GM08714 (cell line): Measurements from ENCODE around the gene ZGLP1.

Source experiments
- H3K4me3 ChIP-seq: fragments of 200-500 bp; sonication (Bioruptor generic); 2 replicates; pipeline ENCODE4 v1.5.1; 2014; ENCODE audit warnings: mild to moderate bottlenecking, low read length, inconsistent platforms
- ZNF274 ChIP-seq: IDR thresholded peaks from 2 replicates; pipeline ENCODE4 v1.6.1; 2012; ENCODE audit warnings: mild to moderate bottlenecking, low read depth, low read length

Gene ZGLP1

GRCh38 chr19:10269333-10270179 lies 40.1 kb downstream of the ZGLP1 start:
- peak overlapping the region; percentile 69; the same call in 1 of the 2 replicates for H3K4me3 ChIP-seq
- no peak for TF ChIP-seq ZNF274

GRCh38 chr19:10268071-10268470 lies 41.5 kb downstream of the ZGLP1 start:
- H3K4me3 ChIP-seq: no peak overlapping the region
- TF ChIP-seq ZNF274: no peak

GRCh38 chr19:10266706-10267105 lies 42.9 kb downstream of the ZGLP1 start:
- no peak for TF ChIP-seq ZNF274
- no peak overlapping the region for H3K4me3 ChIP-seq

- no peak for TF ChIP-seq ZNF274
These were observed 46.8 kb downstream of the ZGLP1 start for GRCh38 chr19:10262771-10263170.

GRCh38 chr19:10260141-10260584 lies 49.5 kb downstream of the ZGLP1 start:
- no peak overlapping the region for H3K4me3 ChIP-seq
- no peak for TF ChIP-seq ZNF274

More at GRCh38 chr19:10262771-10263170, 46.8 kb downstream of the ZGLP1 start:
- no peak overlapping the region for H3K4me3 ChIP-seq

- TF ChIP-seq ZNF274: no peak
- H3K4me3 ChIP-seq: no peak overlapping the region
These were observed 50.3 kb downstream of the ZGLP1 start for GRCh38 chr19:10259162-10259905.

GRCh38 chr19:10258080-10258710 lies 51.4 kb downstream of the ZGLP1 start:
- no peak for TF ChIP-seq ZNF274
- no peak overlapping the region for H3K4me3 ChIP-seq

- no peak overlapping the region for H3K4me3 ChIP-seq
- TF ChIP-seq ZNF274: no peak
These were observed 52.5 kb downstream of the ZGLP1 start for GRCh38 chr19:10256970-10257615.

- no peak overlapping the region for H3K4me3 ChIP-seq
- TF ChIP-seq ZNF274: no peak
These were observed 53.1 kb downstream of the ZGLP1 start for GRCh38 chr19:10256551-10256950.

- H3K4me3 ChIP-seq: no peak overlapping the region
- no peak for TF ChIP-seq ZNF274
These were observed 54.3 kb downstream of the ZGLP1 start for GRCh38 chr19:10255358-10255757.
